ENCODE measurements around the gene ADH1C.
"Not testable (repeated sequence)": the region's sequence is repeated elsewhere in the genome, so short reads cannot be mapped to it uniquely, and the experiment has no call there.

ADH1C gene

DNA sequence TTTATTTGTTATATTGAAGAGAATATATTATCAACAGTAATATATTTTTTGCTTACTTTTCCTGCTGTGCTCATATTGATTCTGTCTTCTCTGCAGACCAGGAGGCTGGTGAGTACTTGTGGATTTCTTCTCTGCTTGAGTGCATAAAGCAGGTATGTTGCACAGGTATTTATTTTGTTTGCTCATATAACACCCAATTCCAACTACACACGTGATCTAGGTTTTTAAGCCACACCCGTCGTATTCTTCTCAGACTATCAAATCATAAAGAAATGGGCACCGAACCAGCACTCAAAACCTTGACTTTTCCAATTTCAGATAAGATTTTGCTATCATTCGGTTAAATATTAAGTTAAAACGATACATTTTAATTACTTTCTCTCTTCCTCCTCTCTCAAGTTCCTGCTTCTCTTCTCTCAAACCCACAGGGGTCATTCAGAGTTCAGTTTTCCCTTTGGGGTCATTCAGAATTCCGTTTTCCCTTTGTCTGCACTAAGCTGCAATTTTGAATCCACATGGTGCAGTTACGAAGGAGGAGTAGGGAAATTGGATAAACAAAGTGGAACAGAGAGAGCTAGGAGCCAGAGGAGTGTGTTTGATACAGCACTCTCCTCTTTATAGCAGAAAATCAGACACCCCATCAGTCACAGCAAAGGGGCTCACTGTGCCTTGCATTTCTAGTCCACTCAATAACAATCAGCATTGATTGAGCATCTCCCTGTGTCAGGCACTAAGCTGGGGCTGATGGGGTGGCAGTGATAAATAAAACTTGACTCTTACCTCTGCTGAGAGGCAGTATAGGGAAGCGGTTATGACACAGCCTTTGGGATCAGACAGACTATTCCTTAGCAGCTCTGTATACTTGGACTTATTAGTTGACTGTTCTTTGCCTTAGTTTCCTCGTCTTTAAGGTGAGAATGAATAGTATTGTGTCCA is at the start of gene ADH1C:
ADH1C (minus strand) TSS at position 145 of the 936 bp plus-strand sequence; CDS start at position 74, 71 bp downstream.
- DNase-seq (ENCODE audit: low spot score), result no peak

GRCh38 chr4:99400831-99401230 is 48.3 kb upstream of the ADH1C start:
- no peak for DNase-seq (ENCODE audit: low spot score)

DNA sequence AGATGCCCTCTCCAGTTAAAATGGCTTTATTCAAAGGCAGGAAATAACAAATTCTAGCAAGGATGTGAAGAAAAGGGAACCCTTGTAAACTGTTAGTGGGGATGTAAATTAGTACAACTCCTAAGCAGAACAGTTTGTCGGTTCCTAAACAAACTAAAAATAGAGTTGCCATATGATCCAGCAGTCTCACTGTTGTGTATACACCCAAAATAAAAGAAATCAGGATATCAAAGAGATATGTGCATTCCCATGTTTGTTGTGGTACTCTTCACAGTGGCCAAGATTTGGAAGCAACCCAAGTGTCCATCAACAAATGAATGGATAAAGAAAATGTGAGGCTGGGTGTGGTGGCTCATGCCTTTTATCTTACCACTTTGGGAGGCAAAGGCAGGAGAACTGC is 46.5 kb upstream of the ADH1C start:
- DNase-seq (ENCODE audit: low spot score), result no peak

DNA sequence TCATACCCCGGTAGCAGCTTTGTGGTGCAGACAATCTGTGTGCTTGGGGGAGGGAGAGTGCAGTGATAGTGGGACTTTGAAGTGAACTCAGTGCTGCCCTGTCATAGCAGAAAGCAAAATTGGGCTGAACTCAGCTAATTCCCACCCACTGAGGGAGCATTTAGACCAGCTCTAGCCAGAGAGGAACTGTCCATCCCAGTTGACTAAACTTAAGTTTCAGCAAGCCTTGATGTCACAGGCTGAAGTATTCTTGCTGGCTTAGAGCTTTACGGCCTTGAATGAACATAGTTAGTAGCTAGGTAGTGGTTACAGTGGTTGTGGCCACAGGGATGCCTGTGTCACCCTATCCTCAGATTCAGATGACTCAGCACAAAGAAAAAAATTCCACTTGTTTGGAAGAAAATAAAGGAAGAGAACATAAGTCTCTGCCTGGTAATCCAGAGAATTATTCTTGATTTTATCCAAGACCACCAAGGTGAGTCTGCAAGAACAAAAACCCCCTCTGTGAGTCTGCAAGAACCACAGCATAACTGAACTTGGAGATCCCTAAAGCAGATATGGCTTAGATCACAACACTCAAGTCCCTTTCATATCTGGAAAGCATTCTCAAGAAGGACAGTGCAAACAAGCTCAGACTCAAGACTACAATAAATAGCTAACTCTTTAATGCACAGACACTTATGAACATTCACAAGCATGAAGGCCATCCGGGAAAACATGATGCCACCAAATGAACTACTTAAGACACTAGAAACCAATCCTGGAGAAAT is 43.2 kb upstream of the ADH1C start:
- no peak for DNase-seq (ENCODE audit: low spot score)

DNA sequence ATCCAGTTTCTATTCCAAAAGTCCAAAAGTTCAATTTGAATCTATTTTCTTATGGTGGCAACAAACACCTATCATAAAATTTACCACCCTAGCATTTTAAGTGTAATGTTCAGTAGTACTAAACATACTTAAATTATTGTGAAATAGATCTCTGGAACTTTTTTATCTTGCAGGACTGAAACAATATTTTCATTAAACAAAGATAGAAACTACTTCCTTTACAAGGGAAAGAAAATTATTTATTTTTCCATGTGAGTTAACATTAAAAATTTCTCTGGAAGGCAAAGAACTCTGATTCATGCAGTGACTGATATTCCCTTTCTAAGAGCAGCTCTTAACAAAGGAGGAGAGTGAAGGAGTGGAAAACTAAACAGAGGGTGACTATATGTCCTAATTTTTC is 42.4 kb upstream of the ADH1C start:
- no peak for DNase-seq (ENCODE audit: low spot score)

- DNase-seq (ENCODE audit: low spot score), result no peak
Observed at GRCh38 chr4:99390055-99390454, 37.5 kb upstream of the ADH1C start.

GRCh38 chr4:99389606-99390005 is 37.1 kb upstream of the ADH1C start:
- no peak for DNase-seq (ENCODE audit: low spot score)

DNA sequence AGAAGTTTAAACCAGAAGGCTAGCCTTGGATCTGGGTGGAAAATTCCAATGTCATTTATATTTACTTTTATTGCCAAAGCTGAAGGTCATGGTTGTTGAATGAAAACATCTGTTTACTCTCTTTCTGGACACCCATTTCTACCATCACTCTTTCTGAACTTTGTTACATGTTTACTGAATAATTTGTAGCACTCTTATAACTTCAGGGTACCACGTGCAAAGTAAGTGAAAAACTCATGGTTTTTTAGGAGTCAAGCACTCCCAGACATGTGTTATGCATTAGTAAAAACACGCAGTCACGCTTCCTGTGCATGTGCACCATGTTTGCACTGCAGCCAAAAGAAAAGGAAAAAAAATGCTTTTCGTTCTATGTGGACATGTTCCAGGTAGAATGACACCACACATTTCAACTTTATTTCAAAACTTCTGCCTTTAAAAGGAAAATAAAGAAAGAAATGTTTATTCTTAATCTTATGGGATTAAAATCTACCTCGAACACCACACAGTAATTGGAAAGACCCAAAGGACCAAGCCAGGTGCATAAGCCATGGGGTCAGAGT is 31.4 kb upstream of the ADH1C start:
- DNase-seq (ENCODE audit: low spot score), result no peak

- no peak for DNase-seq (ENCODE audit: low spot score)
Observed at GRCh38 chr4:99383399-99383798, 30.9 kb upstream of the ADH1C start.

DNA sequence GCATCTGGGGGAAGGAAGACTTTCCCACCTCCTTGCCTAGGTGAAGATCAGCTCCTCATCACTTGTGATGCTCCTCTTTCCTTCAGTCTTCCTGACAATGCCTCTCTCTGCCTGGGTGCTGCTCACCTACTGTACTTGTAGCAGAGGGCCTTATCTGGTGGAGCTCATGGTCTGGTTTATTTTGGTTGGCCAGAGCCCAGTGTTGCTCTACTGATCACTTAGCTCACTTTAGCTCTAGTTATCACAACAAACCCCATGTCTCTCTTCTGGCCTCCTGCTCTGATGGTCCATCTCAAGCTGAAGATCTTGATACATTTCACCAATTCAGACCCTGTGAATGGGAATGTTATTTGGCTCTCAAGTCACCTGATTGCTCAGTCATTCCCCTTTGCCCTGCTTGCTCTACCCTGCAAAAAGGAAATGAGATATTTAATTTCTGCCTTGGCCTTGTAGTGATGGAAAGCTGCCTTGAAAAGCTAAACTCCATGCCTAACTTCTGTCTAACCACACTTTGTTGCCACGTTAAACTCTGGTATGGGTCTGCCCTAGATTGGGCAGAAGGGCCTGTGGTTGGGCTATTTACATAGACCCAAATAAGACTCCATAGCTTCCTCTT is 30.3 kb upstream of the ADH1C start:
- no peak for DNase-seq (ENCODE audit: low spot score)

GRCh38 chr4:99381588-99382175 is 29.1 kb upstream of the ADH1C start:
- no peak for DNase-seq (ENCODE audit: low spot score)

DNA sequence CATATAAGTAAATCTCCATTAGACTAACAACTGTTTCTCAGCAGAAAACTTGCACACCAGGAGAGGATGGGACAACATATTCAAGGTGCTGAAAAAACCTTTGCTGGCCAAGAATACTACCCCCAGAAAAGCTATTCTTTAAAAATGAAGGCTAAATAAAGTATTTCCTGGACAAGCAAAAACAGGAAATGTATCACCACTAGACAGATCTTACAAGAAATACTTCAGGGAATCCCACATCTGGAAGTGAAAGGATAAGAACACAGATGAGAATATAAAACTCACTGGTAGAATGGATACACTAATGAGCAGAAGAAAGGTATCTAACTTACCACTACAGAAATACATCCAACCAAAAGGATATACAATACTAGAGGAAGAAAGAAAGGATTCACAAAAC is 27.0 kb upstream of the ADH1C start:
- DNase-seq (ENCODE audit: low spot score), result no peak

GRCh38 chr4:99378876-99379275 is 26.3 kb upstream of the ADH1C start:
- DNase-seq (ENCODE audit: low spot score), result no peak

DNA sequence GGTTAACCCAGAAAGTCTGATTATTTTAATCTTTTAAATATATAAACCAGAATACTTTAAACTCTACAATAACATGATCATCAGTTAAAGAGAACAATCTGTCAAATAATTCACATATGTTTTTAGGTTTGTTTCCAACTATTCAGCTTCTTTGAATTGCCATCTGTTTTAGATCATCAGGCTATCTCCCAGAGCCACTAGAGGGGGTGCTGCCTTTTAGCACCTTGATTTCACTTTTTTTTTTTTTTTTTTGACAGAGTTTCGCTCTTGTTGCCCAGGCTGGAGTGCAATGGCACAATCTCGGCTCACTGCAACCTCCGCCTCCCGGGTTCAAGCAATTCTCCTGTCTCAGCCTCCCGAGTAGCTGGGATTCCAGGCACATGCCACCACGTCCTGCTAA is 24.8 kb upstream of the ADH1C start:
- DNase-seq (ENCODE audit: low spot score), result not testable (repeated sequence)

DNA sequence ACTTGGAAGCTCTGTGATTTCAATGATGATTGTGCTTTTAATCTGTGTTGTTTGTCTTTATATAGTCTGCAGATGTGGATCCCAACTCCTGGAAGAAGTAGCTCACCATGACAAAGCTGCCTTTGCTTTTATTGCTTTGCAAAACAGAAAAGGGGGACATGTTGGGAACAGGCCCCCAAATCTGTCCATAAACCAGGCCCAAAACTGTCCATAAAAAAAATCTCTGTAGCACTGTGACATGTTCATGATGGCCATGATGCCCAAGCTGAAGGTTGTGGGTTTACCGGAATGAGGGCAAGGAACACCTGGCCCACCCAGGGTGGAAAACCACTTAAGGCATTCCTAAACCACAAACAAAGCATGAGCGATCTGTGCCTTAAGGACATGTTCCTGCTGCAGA is 19.9 kb upstream of the ADH1C start:
- not testable (repeated sequence) for DNase-seq (ENCODE audit: low spot score)

GRCh38 chr4:99367817-99368216 is 15.3 kb upstream of the ADH1C start:
- DNase-seq (ENCODE audit: low spot score), result not testable (repeated sequence)

DNA sequence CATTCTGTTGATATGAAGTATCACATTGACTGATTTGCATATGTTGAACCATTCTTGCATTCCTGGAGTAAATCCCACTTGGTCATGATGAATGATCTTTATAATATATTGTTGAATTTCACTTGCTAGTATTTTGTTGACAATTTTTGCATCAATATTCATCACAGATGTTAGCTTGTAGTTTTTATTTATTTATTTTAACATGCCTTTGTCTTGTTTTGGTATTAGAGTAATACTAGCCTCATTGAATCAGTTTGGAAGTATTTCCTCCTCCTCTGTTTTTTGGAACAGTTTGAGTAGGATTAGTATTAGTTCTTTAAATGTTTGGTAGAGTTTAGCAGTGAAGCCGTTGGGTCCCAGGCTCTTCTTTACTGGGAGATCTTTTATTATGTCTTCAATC is 13.9 kb upstream of the ADH1C start:
- no peak for DNase-seq (ENCODE audit: low spot score)

GRCh38 chr4:99362768-99363167 is 10.2 kb upstream of the ADH1C start:
- DNase-seq (ENCODE audit: low spot score), result no peak

DNA sequence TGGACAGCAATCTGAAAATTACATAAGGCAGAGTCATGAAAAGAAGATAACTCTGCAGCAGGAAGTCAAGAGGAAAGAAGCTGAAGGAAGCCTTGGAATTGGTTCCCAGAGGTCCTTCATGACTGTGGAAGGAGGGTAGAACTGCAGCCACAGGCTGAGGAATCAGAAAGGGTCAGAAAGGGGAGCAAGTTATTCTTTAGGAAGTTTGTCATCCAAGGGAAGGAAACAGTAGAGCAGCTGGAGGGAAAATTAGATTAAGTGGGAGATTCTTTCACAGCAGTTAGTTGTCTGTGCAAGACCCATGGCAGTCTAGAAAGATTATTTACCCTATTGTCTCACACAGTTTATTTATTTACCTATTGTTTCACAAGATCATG is 9.3 kb upstream of the ADH1C start:
- no peak for DNase-seq (ENCODE audit: low spot score)

GRCh38 chr4:99361268-99361898 is 8.8 kb upstream of the ADH1C start:
- DNase-seq (ENCODE audit: low spot score), result no peak

DNA sequence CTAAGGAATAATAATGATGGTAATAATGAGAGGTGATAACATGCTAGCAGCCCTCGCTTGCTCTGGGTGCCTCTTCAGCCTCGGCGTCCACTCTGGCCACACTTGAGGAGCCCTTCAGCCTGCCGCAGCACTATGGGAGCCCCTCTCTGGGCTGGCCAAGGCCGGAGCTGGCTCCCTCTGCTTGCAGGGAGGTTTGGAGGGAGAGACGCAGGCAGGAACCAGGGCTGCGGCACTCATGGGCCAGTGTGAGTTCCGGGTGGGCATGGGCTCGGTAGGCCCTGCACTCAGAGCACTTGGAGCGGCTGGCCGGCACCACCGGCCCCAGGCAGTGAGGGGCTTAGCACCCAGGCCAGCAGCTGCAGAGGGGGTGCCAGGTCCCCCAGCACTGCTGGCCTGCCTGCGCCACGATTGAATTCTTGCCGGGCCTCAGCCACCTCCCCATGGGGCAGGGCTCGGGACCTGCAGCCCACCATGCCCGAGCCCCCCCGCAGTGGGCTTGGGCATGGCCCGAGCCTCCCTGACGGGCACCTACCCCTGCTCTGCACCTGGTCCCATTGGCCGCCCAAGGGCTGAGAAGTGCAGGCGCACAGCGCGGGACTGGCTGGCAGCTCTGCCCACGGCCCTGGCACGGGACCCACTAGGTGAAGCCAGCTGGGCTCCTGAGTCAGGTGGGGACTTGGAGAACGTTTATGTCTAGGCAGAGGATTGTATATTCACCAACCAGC is 7.1 kb upstream of the ADH1C start:
- DNase-seq (ENCODE audit: low spot score), result no peak

Measured in CD4-positive, alpha-beta T cell treated with Interleukin-15 for 4 hours (primary cell).